K562 (cell line): Measurements from ENCODE around the gene ENOX2. TPM values are rescaled to one million over a fixed set of nuclear protein-coding genes. Genes with fewer than 3 reads are reported as not detected.

ENCODE experiments used
- ATAC-seq: fragments of 200-7000 bp; cut with Tn5 transposase; 3 replicates; pipeline ENCODE4 v1.9.1; 2020; ENCODE audit warnings: moderate library complexity
- BruUV-seq: library from RNA; stranded (reverse); fragments of 400-500 nt; replicated peaks from 2 replicates; lab custom pipeline; 2021; lab: Mats Ljungman, UMichigan
- CTCF ChIA-PET: fragments of 300-600 bp; formaldehyde crosslinking; extraction: SDS; loops from one replicate; lab custom pipeline; 2021; ENCODE audit warnings: low intra/inter-chr PET ratio; lab: Yijun Ruan, JAX
- POLR2A ChIA-PET: fragments of 300-600, 350-650 bp; sonication (Branson Sonifier 250); formaldehyde crosslinking; extraction: SDS; loops from one replicate; lab custom pipeline; 2021; ENCODE audit warnings: antibody characterized with exemption, inconsistent platforms; lab: Yijun Ruan, JAX
- DNase-seq, 4 experiments: peaks; one replicate each; pipeline versions ENCODE4 v3.0.0 to v3.0.0-alpha.2; 2011 to 2018; ENCODE audit warnings: low spot score in 3 of 4, mixed read lengths in 3 of 4; ENCODE audit errors: extremely low read depth in 1 of 4
- FAIRE-seq: peaks from 2 replicates; lab custom pipeline; 2011; peaks lifted over from hg19 to GRCh38; lab: Jason Lieb, UNC
- H2AFZ ChIP-seq: 2 replicates; pipeline ENCODE4 v1.6.0; 2011; ENCODE audit warnings: low read depth, low read length, control low read depth, inconsistent platforms
- H3K27ac ChIP-seq: fragments of 200-600 bp; 3 replicates; pipeline ENCODE4 v1.8.0; 2011; ENCODE audit warnings: low read depth, mild to moderate bottlenecking, control low read depth, inconsistent platforms, low read length, moderate library complexity, mixed read lengths; ENCODE audit errors: extremely low read depth
- H3K27me3 ChIP-seq, 2 experiments: fragments of 300-600 bp in 1 of 2; 2 replicates in 1 of 2; 3 replicates in 1 of 2; pipeline versions ENCODE4 v1.6.0 to v1.8.0; 2011; ENCODE audit warnings: inconsistent platforms in 2 of 2, low read length in 2 of 2, mild to moderate bottlenecking in 1 of 2, mixed read lengths in 1 of 2, moderate library complexity in 1 of 2; ENCODE audit not compliant: control insufficient read depth in 2 of 2, insufficient read depth in 2 of 2
- H3K36me3 ChIP-seq: fragments of 300-600 bp; 3 replicates; pipeline ENCODE4 v1.8.0; 2011; ENCODE audit warnings: mild to moderate bottlenecking, low read length, inconsistent platforms; ENCODE audit not compliant: control insufficient read depth, insufficient read depth
- H3K4me1 ChIP-seq, 2 experiments: fragments of 200-600 bp in 1 of 2; replicated peaks in 1 of 2; 2 replicates in 1 of 2; 3 replicates in 1 of 2; pipeline versions ENCODE4 v1.5.1 to v1.8.0; 2011; ENCODE audit warnings: inconsistent platforms in 2 of 2, low read length in 2 of 2, mild to moderate bottlenecking in 1 of 2, mixed read lengths in 1 of 2, moderate library complexity in 1 of 2; ENCODE audit not compliant: control insufficient read depth in 2 of 2, insufficient read depth in 2 of 2
- H3K4me2 ChIP-seq: 2 replicates; pipeline ENCODE4 v1.6.1; 2011; ENCODE audit warnings: low read length, control low read depth, inconsistent platforms, mixed read lengths; ENCODE audit not compliant: insufficient read depth
- H3K4me3 ChIP-seq: fragments of 200-600 bp; sonication (generic), shearing (Covaris generic); 2 replicates; pipeline ENCODE4 v1.5.1; 2016; ENCODE audit warnings: control low read depth, inconsistent platforms
- H3K79me2 ChIP-seq: fragments of 200-600 bp; 3 replicates; pipeline ENCODE4 v1.8.0; 2011; ENCODE audit warnings: low read length, inconsistent platforms; ENCODE audit not compliant: control insufficient read depth, insufficient read depth
- H3K9ac ChIP-seq, 2 experiments: 2 replicates each; pipeline versions ENCODE4 v1.6.0 to v1.6.1; 2011; ENCODE audit warnings: low read depth in 2 of 2, low read length in 2 of 2, control low read depth in 1 of 2, inconsistent platforms in 1 of 2, mild to moderate bottlenecking in 1 of 2, mixed read lengths in 1 of 2; ENCODE audit not compliant: insufficient read depth in 1 of 2
- H3K9me1 ChIP-seq: one replicate; pipeline ENCODE4 v1.6.0; 2011; ENCODE audit warnings: inconsistent platforms, mild to moderate bottlenecking, low read length, moderate library complexity; ENCODE audit not compliant: control insufficient read depth, insufficient read depth
- H3K9me3 ChIP-seq: replicated peaks from 2 replicates; pipeline ENCODE4 v1.5.1; 2011; ENCODE audit warnings: low read depth, low read length, inconsistent platforms; ENCODE audit not compliant: control insufficient read depth, insufficient read depth
- H4K20me1 ChIP-seq: replicated peaks from 2 replicates; pipeline ENCODE4 v1.6.1; 2011; ENCODE audit warnings: low read length, inconsistent platforms, mixed read lengths; ENCODE audit not compliant: control insufficient read depth, insufficient read depth
- E2F4 ChIP-seq: sonication (generic); formaldehyde crosslinking; IDR thresholded peaks from 2 replicates; pipeline ENCODE4 v1.8.0; 2022; ENCODE audit warnings: mild to moderate bottlenecking, low read depth, missing genetic modification reagents
- FOXA3 ChIP-seq, 2 experiments: fragments of 450-650 bp in 1 of 2; sonication (generic) in 1 of 2; formaldehyde crosslinking; IDR thresholded peaks in 1 of 2; conservative IDR thresholded peaks in 1 of 2; 2 replicates each; pipeline versions ENCODE4 v1.4.0 to v1.8.0; 2020 to 2022; ENCODE audit warnings: mild to moderate bottlenecking in 2 of 2, missing genetic modification reagents in 1 of 2
- HMBOX1 ChIP-seq: sonication (generic); IDR thresholded peaks from 2 replicates; pipeline ENCODE4 v1.6.1; 2016
- JUN ChIP-seq, 2 experiments: sonication (generic) in 1 of 2; formaldehyde crosslinking in 1 of 2; IDR thresholded peaks; 2 replicates each; pipeline versions ENCODE4 v1.6.1 to v1.8.0; 2012 to 2022; ENCODE audit warnings: borderline replicate concordance in 2 of 2, mild to moderate bottlenecking in 2 of 2, improper control_type of control experiment in 1 of 2, low read depth in 1 of 2, low read length in 1 of 2, missing genetic modification reagents in 1 of 2
- KDM1A ChIP-seq, 2 experiments: fragments of 450-650 bp; IDR thresholded peaks; 2 replicates each; pipeline ENCODE4 v1.6.1; 2016; ENCODE audit warnings: mild to moderate bottlenecking in 2 of 2
- KDM4B ChIP-seq, 2 experiments: fragments of 450-650 bp in 1 of 2; sonication (generic) in 1 of 2; IDR thresholded peaks; 2 replicates each; pipeline ENCODE4 v1.6.1; 2016 to 2017; ENCODE audit warnings: borderline replicate concordance in 2 of 2, antibody characterized with exemption in 1 of 2, low read depth in 1 of 2, mild to moderate bottlenecking in 1 of 2
- MTA2 ChIP-seq: fragments of 450-650 bp; IDR thresholded peaks from 2 replicates; pipeline ENCODE4 v1.6.1; 2016; ENCODE audit warnings: low read depth
- NR2C1 ChIP-seq, 2 experiments: fragments of 450-650 bp; IDR thresholded peaks; 2 replicates each; pipeline ENCODE4 v1.6.1; 2017; ENCODE audit warnings: mild to moderate bottlenecking in 2 of 2, antibody characterized with exemption in 1 of 2, inconsistent platforms in 1 of 2, missing compliant biosample characterization in 1 of 2, missing genetic modification characterization in 1 of 2
- RBFOX2 ChIP-seq: fragments of 200-400 bp; formaldehyde crosslinking; IDR thresholded peaks from 2 replicates; pipeline ENCODE4 v1.6.1; 2017; ENCODE audit warnings: low read depth, mild to moderate bottlenecking, low read length, moderate library complexity
- SAFB ChIP-seq: fragments of 200-400 bp; formaldehyde crosslinking; IDR thresholded peaks from 2 replicates; pipeline ENCODE4 v1.6.1; 2017; ENCODE audit warnings: low read depth, low read length, borderline replicate concordance
- WGBS: fragments of 100-300 bp; shearing (Covaris generic); methylation state at CpG from one replicate; pipeline ENCODE4 v1.1.6; 2016; ENCODE audit warnings: low coverage, mixed read lengths; ENCODE audit not compliant: insufficient coverage; ENCODE audit errors: missing lambda C conversion rate; 5-methylcytosine and 5-hydroxymethylcytosine counted together
- in situ Hi-C: fragments of 300-500 bp; cut with MboI; formaldehyde crosslinking; loops from 4 replicates; pipeline ENCODE4 v1.15.0; 2018; ENCODE audit warnings: inconsistent platforms, mixed read lengths
- intact Hi-C: fragments of 100-400 bp; cut with micrococcal nuclease; formaldehyde crosslinking; loops from 2 replicates; pipeline ENCODE4 v1.14.2; 2022
- polyA plus RNA-seq, 8 experiments: library from polyadenylated mRNA; depleted of rRNA in 4 of 8; stranded (reverse) in 5 of 8; unstranded in 3 of 8; fragments of >200 nt; fragmentation: Nextera tagmentation in 2 of 8; fragmentation: Illumina TruSeq in 1 of 8; extraction: Ambion mirVana in 2 of 8; extraction: Trizol in 1 of 8; gene quantifications; 2 replicates each; pipeline versions ENCODE4 v1.2.1 to v1.2.3, GENCODE V29; 2011 to 2014; ENCODE audit warnings: inconsistent platforms in 1 of 8, missing spikeins in 1 of 8
- total RNA-seq, 7 experiments: library from RNA; depleted of rRNA in 6 of 7; stranded (reverse); fragments of >200 nt in 6 of 7; fragmentation: Illumina TruSeq in 2 of 7; extraction: Trizol in 2 of 7; gene quantifications; 2 replicates each; pipeline versions ENCODE4 v1.2.1 to v1.2.3, GENCODE V29; 2011 to 2021; ENCODE audit warnings: low replicate concordance in 1 of 7
- TF ChIP-seq, protein P1 (sequence below), 2 experiments: fragments of 450-650 bp; formaldehyde crosslinking in 1 of 2; IDR thresholded peaks; 2 replicates each; pipeline versions ENCODE4 v1.4.0 to v1.6.1; 2014 to 2020; ENCODE audit warnings: mild to moderate bottlenecking in 2 of 2, borderline replicate concordance in 1 of 2, low read depth in 1 of 2

ENOX2 gene
- total and polyA plus RNA-seq, 9 of the 15 experiments (the other 6 are each of a cell fraction or from before 2014, with no cell fraction given) = 6.1 to 24.0 (median 13.8) TPM

DNA sequence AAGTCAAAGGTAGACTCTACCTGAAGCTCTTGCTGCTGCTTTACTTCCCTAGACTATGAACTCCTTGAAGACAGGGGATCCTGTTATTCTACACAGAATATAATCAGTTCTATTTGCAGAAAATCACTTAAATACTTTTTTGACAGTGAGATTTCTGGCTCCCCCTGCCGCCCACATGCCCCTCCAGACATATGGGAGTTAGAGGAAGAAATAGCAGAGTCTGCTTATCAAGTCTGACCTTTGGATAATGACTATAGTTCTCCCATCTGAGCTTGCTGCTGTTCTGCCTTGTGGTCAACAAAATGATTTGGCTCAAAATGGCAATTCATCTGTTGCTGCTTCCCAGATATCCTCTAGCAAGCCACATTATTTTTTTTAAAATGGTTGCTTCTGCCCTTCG lies 101.1 kb downstream of the ENOX2 start:
- WGBS = 45% methylated on average over 2 of the region's 2 CpGs
- H3K9me3 ChIP-seq = no peaks in the 10 kb centered on the region
- ATAC-seq (peak; percentile 66), FAIRE-seq (peak; percentile 77), DNase-seq (peak in 3 of 4 experiments; percentile 9 to 45 (median 22))
- no peaks in the 10 kb centered on the region for H3K27me3 ChIP-seq
- H3K36me3 ChIP-seq = no peaks in the 10 kb centered on the region
- no peak overlapping the region for H3K4me2 ChIP-seq
- ChIA-PET CTCF (no interaction called here), POLR2A (interaction anchor here (0.7 to 1.4 kb wide), 2 partner anchors 13 to 27 kb away, joined by 3 read pairs; no protein-coding TSS in a partner anchor)
- no TSS peak for BruUV-seq
- intact Hi-C loops = no loop called here
- H3K27ac ChIP-seq = no peak overlapping the region
- no peak overlapping the region for H3K9ac ChIP-seq
- H4K20me1 ChIP-seq = no peaks in the 10 kb centered on the region
- no peaks in the 10 kb centered on the region for H3K9me1 ChIP-seq
- no peaks in the 10 kb centered on the region for H3K79me2 ChIP-seq
- no peak overlapping the region for H2AFZ ChIP-seq
- in situ Hi-C loops = no loop called here
- no peaks in the 10 kb centered on the region; a peak in 1 of 5 replicates for H3K4me1 ChIP-seq
- no peak overlapping the region for H3K4me3 ChIP-seq
- no peak for TF ChIP-seq KDM4B (IDR thresholded peaks at IDR 0.05; ENCODE audit: borderline replicate concordance in 2 of 2, low read depth in 1 of 2)
- TF ChIP-seq NR2C1 (IDR thresholded peaks at IDR 0.05) = no peak
- TF ChIP-seq NR2C1 (tag; IDR thresholded peaks at IDR 0.05) = peak; percentile 66
- TF ChIP-seq HMBOX1 = no peak
- no peak for TF ChIP-seq JUN (IDR thresholded peaks at IDR 0.05; ENCODE audit: borderline replicate concordance, low read depth, low read length)
- no peak for TF ChIP-seq JUN (CRISPR knock-in tag; IDR thresholded peaks at IDR 0.05; ENCODE audit: borderline replicate concordance)
- TF ChIP-seq KDM1A (IDR thresholded peaks at IDR 0.05) = peak; percentile 20 to 24; a peak in 1 of 4 replicates
- TF ChIP-seq E2F4 = no peak
- TF ChIP-seq, protein P1, sequence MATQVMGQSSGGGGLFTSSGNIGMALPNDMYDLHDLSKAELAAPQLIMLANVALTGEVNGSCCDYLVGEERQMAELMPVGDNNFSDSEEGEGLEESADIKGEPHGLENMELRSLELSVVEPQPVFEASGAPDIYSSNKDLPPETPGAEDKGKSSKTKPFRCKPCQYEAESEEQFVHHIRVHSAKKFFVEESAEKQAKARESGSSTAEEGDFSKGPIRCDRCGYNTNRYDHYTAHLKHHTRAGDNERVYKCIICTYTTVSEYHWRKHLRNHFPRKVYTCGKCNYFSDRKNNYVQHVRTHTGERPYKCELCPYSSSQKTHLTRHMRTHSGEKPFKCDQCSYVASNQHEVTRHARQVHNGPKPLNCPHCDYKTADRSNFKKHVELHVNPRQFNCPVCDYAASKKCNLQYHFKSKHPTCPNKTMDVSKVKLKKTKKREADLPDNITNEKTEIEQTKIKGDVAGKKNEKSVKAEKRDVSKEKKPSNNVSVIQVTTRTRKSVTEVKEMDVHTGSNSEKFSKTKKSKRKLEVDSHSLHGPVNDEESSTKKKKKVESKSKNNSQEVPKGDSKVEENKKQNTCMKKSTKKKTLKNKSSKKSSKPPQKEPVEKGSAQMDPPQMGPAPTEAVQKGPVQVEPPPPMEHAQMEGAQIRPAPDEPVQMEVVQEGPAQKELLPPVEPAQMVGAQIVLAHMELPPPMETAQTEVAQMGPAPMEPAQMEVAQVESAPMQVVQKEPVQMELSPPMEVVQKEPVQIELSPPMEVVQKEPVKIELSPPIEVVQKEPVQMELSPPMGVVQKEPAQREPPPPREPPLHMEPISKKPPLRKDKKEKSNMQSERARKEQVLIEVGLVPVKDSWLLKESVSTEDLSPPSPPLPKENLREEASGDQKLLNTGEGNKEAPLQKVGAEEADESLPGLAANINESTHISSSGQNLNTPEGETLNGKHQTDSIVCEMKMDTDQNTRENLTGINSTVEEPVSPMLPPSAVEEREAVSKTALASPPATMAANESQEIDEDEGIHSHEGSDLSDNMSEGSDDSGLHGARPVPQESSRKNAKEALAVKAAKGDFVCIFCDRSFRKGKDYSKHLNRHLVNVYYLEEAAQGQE (IDR thresholded peaks at IDR 0.05; ENCODE audit: borderline replicate concordance) = peak; percentile 41; the same call in 1 of the 2 replicates
- TF ChIP-seq, protein P1 (CRISPR knock-in tag; IDR thresholded peaks at IDR 0.05; ENCODE audit: low read depth) = no peak
- no peak for TF ChIP-seq SAFB
- no peak for TF ChIP-seq MTA2
- TF ChIP-seq FOXA3 (CRISPR knock-in tag; conservative IDR thresholded peaks at IDR 0.05 in 1 of 2, IDR thresholded peaks at IDR 0.05 in 1 of 2) = no peak
- TF ChIP-seq RBFOX2 = no peak
